DND-41 (cell line): Measurements from ENCODE around the gene SLC30A5.

Experiments
- ATAC-seq: fragments of 200-7000 bp; cut with Tn5 transposase; 3 replicates; pipeline ENCODE4 v1.9.1; 2021; ENCODE audit warnings: low read depth; ENCODE audit not compliant: insufficient read depth
- DNase-seq: peaks from one replicate; pipeline ENCODE4 v3.0.0-alpha.2; 2020
- H2AFZ ChIP-seq: 2 replicates; pipeline ENCODE4 v1.6.0; 2012; ENCODE audit warnings: low read depth, low read length
- H3K27ac ChIP-seq: 2 replicates; pipeline ENCODE4 v1.5.1; 2012; ENCODE audit warnings: low read length, inconsistent platforms
- H3K27me3 ChIP-seq: fragments of 200-600 bp; sonication (generic); 2 replicates; pipeline ENCODE4 v1.6.0; 2012; ENCODE audit warnings: low read length, mild to moderate bottlenecking, inconsistent platforms; ENCODE audit not compliant: insufficient read depth, poor library complexity
- H3K36me3 ChIP-seq: 2 replicates; pipeline ENCODE4 v1.5.1; 2012; ENCODE audit warnings: low read length, inconsistent platforms; ENCODE audit not compliant: insufficient read depth
- H3K4me1 ChIP-seq: 2 replicates; pipeline ENCODE4 v1.5.1; 2012; ENCODE audit warnings: mild to moderate bottlenecking, low read length; ENCODE audit not compliant: insufficient read depth
- H3K4me2 ChIP-seq: 2 replicates; pipeline ENCODE4 v1.6.0; 2012; ENCODE audit warnings: mild to moderate bottlenecking, moderate library complexity, low read length, inconsistent platforms; ENCODE audit not compliant: insufficient read depth
- H3K4me3 ChIP-seq, 2 experiments: fragments of 200-600 bp in 1 of 2; shearing (Covaris generic) in 1 of 2; 2 replicates each; pipeline ENCODE4 v1.5.1; 2012 to 2016; ENCODE audit warnings: inconsistent platforms in 2 of 2, low read length in 2 of 2, mild to moderate bottlenecking in 2 of 2, low read depth in 1 of 2, moderate library complexity in 1 of 2
- H3K79me2 ChIP-seq: 2 replicates; pipeline ENCODE4 v1.6.0; 2012; ENCODE audit warnings: low read length, inconsistent platforms; ENCODE audit not compliant: insufficient read depth
- H3K9ac ChIP-seq: 2 replicates; pipeline ENCODE4 v1.6.0; 2012; ENCODE audit warnings: low read depth, mild to moderate bottlenecking, inconsistent platforms, low read length, moderate library complexity
- H3K9me3 ChIP-seq: 2 replicates; pipeline ENCODE4 v1.5.1; 2012; ENCODE audit warnings: low read length, moderate library complexity, mild to moderate bottlenecking, inconsistent platforms; ENCODE audit not compliant: insufficient read depth, severe bottlenecking
- H4K20me1 ChIP-seq: 2 replicates; pipeline ENCODE4 v1.6.0; 2012; ENCODE audit warnings: low read length; ENCODE audit not compliant: insufficient read depth
- CTCF ChIP-seq: IDR thresholded peaks from 2 replicates; pipeline ENCODE4 v1.5.1; 2012; ENCODE audit warnings: borderline replicate concordance, low read length, moderate library complexity, mild to moderate bottlenecking; ENCODE audit not compliant: poor library complexity, severe bottlenecking; ENCODE audit errors: extremely low read depth
- EZH2 ChIP-seq: IDR thresholded peaks from 3 replicates; pipeline ENCODE4 v1.6.1; 2012; ENCODE audit warnings: borderline replicate concordance, low read depth, mild to moderate bottlenecking, moderate library complexity, low read length, inconsistent platforms; ENCODE audit not compliant: severe bottlenecking

Gene SLC30A5

GRCh38 chr5:69170495-69170894, 76.7 kb downstream of the SLC30A5 start:
- H3K36me3 ChIP-seq: peaks cover 74% of the 10 kb centered on the region
- peak overlapping the region; percentile 41 for H3K4me2 ChIP-seq
- H3K4me3 ChIP-seq: 0 out of 4 replicates have a peak overlapping the region, but pooled peaks of 1 of the 2 experiments have one; percentile 13

GRCh38 chr5:69170969-69171368, 77.2 kb downstream of the SLC30A5 start:
- Histone ChIP-seq H3K27me3 (no peaks in the 10 kb centered on the region), H3K4me3 (peak overlapping the region in 1 of 2 experiments; percentile 13; a peak in 1 of 4 replicates), H3K79me2 (peaks cover 52% of the 10 kb centered on the region), H2AFZ (no peak overlapping the region), H3K4me1 (peaks cover 60% of the 10 kb centered on the region), H3K9me3 (no peaks in the 10 kb centered on the region), H3K27ac (no peak overlapping the region), H4K20me1 (peaks cover 12% of the 10 kb centered on the region; the same call in 1 of the 2 replicates), H3K4me2 (peak overlapping the region; percentile 41), H3K36me3 (peaks cover 78% of the 10 kb centered on the region), H3K9ac (no peak overlapping the region)
- no peak for ATAC-seq
- DNase-seq: no peak
- no peak for TF ChIP-seq CTCF
- TF ChIP-seq EZH2: no peak

More at GRCh38 chr5:69170495-69170894, 76.7 kb downstream of the SLC30A5 start:
- Histone ChIP-seq H3K79me2 (peaks cover 52% of the 10 kb centered on the region), H3K4me1 (peaks cover 62% of the 10 kb centered on the region), H3K27me3 (no peaks in the 10 kb centered on the region), H3K9me3 (no peaks in the 10 kb centered on the region), H2AFZ (no peak overlapping the region), H4K20me1 (peaks cover 12% of the 10 kb centered on the region; the same call in 1 of the 2 replicates), H3K27ac (no peak overlapping the region), H3K9ac (no peak overlapping the region)
- DNase-seq: no peak
- ATAC-seq: no peak
- no peak for TF ChIP-seq CTCF
- no peak for TF ChIP-seq EZH2
